HG03025 (cell line): ENCODE measurements around the gene FKBP6.
"Not testable (repeated sequence)": the region's sequence is repeated elsewhere in the genome, so short reads cannot be mapped to it uniquely, and the experiment has no call there.

ENCODE experiments used
- ATAC-seq: cut with Tn5 transposase; IDR thresholded peaks from one replicate; pipeline ENCODE4 v1.9.1; 2021; ENCODE audit warnings: mild to moderate bottlenecking, moderate library complexity; ENCODE audit not compliant: unreplicated experiment, low FRiP score

Gene FKBP6

DNA sequence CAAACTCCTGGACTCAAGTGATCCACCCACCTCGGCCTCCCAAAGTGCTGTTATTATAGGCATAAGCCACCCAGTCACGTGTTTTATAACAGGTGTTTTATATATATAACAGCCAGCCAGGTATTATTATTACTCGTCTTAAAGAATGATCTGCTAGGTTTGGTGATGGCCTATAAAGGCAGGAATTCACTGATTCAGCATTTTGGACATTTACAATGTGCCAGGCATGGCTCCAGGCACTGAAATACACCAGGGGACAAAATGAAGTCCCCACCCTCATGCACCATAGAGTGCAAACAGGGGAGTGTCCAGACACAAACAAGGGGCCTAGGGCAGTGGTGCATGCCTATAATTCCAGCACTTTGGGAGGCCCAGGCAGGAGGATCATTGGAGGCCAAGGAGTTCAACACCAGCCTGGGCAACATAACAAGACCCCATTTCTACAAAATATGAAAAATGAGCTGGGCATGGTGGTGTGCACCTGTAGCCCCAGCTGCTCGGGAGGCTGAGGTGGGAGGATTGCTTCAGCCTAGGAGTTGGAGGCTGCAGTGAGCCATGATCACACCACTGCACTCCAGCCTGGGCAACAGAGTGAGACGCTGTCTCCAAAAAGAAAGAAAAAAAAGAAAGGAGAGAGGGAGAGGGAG, 4.4 kb upstream of the FKBP6 start:
- not testable (repeated sequence) for ATAC-seq

DNA sequence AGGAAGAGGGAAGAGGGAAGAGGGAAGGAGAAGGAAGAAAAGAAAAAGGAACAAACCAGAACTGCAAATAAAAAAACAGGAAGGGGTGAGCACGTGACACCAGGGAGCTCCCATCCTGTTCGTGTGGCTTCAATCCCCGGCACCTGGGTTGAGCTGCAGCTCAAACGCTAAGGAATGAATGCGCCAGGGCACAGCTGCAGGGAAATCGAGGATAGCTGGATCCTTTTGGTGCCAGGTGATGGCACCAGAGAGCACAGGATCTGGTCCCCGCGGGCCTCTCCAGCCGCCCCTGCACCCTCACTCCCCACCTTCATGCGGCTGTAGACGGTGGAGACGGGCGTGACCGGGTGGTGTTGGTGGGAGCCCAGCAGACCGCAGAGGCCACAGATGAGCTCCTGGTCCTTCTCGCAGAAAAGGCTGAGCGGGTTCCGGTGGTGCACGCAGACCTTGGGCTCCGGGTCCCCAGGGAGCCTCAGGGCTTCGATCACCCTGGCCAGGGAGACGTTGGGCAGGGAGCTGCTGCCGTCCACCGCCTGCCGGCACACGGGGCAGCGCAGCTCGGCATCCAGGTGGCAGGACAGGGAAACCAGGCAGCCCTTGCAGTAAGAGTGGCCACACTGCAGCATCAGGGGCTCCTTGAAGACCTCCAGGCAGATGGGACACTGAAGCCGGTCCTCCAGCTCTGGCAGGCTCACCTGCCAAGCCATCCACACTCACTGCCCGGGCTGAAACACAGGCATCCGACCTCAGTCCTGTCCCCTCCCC, 3.7 kb upstream of the FKBP6 start:
- not testable (repeated sequence) for ATAC-seq

DNA sequence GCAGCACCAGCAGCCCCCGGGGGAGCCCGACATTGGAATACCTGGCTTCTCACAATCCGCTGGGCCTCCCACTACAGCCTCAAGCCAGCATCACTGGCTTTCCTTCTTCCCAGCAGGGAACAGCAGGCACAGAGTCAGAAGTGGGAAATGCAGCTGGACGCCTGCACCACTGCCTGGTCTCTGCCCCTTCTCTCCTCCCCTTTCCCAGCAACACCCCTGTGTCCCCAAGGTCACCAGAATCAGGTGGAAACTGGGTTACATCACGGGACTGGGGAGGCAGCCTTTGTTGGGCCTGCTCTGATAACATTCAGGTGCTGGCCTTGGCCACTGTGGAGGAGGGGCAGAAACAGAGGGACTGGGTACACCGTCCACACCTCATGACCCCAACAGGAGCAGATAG, 2.5 kb upstream of the FKBP6 start:
- ATAC-seq = not testable (repeated sequence)

DNA sequence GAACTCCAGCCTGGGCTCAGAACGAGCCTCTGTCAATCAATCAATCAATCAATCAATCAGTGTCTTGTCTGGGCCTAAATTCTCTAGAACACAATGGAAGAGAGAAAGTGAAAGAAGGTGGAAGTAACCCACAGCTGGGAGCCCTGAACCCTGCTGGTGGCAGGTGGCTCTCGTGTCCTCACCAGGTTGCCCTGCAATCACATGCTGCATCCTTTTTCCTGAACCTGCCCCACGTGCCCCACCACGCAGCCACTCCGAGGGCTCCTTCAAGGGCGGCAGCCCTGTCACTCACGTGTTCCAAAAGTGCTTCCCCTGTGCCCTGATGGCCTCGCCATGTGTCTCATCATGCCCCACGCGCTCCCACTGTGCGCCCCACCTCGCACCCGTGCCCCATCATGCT, 512 bp upstream of the FKBP6 start:
- not testable (repeated sequence) for ATAC-seq

DNA sequence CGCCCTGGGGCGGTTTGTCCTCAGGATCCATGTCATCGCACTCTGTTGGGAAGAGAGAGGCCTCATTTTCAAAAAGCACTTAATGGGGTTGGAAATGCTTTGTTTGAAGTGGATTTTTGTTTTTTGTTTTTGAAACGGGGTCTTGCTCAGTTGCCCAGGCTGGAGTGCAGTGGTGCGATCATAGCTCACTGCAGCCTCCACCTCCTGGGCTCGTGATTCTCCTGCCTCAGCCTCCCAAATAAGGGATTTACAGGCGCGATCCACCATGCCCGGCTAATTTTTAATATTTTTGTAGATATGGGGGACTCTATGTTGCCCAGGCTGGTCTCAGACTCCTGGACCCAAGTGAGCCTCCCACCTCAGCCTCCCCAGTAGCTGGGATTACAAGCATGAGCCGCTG, 735 bp downstream of the FKBP6 start:
- no peak for ATAC-seq

DNA sequence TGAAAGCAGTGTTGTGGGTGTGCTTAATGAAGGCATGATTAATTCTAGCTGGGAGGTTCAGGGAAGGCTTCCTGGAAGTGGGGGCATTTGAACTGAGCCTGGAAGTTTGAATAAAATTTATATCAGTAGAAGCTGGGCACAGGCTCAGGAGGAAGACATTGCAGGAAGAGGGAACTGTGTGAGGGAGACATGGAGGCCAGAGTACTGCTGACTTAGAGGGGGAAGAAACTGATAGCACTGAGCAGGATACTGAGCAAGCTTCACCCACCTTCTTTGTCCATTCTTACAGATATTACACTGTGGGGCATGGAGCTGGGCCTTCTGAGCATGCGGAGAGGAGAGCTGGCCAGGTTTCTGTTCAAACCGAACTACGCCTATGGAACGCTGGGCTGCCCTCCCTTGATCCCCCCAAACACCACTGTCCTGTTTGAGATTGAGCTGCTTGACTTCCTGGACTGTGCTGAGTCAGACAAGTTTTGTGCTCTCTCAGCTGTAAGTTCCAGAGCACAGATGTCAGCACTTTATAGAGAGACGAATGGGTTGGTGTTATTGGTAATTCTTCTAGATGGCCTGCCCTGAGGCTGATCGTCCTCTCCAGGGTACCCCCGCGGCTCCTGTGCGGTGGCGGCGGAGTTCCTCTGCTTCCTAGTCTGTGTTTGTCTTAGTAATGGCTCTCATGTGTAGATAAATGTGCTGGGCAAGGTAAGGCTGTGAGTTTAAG, 2.1 kb downstream of the FKBP6 start:
- ATAC-seq = no peak

DNA sequence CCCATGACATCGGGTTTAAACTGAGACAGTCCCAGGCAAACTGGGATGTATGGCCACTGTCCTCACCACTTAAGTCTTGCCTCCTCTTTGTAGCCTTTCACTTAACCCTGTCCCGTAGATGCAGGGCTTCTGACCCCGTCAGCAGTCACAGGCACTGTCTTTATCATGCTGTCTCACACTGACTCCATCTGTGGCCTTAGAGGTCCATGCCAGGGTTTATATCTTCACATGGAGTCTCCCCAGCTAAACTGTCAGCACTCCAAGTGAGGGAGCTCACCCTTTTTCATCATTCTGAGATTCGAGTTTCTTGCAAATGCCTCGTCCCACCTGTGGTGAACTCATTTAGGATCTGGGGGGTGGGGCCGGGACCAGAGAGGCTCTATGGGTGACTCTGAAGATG, 2.8 kb downstream of the FKBP6 start:
- no peak for ATAC-seq

DNA sequence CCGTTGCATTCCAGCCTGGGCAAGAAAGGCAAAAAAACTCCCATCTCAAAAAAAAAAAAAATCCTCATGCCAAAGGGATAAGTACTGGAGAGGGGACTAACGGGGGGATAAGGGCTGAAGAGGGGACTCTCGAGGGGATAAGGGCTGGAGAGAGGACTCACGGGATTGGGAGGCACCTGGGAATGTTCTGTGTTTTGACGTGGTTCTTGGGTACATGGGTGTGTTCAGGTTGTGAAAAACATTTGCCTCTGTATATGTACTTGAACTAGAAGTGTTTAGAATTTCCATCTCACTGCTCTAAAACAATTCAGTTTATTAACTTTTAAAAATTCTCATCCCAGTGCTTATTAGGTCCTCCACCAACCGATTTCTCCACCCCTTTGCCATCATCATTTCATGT, 4.5 kb downstream of the FKBP6 start:
- no peak for ATAC-seq

DNA sequence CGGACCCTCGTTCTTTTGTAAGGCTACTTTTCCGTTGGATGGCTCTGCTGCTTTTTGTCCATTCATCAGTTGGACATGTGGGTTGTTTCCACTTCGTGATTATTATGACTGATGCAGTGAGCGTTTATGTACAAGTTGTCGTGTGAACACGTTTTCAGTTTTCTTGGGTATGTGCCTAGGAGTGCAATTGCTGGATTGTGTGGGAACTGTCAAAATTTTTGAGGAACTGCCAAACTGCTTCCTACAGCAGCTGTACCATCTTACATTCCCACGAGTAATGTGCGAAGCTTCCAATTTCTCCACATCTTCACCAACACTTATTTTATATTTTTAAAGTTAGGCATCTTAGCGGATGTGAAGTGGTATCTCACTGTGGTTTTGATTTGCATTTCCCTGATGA, 10.4 kb downstream of the FKBP6 start:
- no peak for ATAC-seq

DNA sequence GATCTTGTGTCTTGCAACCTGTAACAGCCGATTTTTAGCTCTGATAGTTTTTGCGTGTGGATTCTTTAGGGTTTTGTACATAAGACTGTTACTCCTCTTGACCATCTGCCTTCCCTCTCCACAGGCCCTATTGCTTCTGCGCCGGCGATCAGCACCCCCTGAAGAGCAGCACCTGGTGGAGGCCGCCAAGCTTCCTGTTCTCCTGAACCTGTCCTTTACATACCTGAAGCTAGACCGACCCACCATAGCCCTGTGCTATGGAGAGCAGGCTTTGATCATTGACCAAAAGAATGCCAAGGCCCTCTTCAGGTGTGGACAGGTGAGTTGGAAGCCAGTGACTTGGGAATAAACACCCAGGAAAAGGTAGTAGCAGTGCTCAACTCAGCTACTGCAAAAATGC, 12.6 kb downstream of the FKBP6 start:
- no peak for ATAC-seq

DNA sequence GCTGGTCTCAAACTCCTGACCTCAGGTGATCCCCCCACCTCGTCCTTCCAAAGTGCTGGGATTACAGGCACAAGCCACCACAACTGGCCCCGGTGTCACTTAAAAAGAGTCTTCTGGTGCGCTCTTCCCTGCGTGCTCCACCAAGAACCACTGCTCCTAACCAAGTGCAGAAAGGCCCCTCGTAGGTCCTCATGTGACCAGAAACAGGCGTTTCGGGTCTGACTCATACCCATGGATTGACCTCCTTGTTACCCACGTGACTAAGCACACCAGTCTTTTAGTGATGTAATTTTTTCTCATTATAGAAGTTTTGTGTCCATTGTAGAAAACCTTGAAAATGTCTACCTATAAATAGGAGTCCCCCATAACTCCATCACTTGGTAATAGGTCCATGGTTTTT, 13.9 kb downstream of the FKBP6 start:
- no peak for ATAC-seq

DNA sequence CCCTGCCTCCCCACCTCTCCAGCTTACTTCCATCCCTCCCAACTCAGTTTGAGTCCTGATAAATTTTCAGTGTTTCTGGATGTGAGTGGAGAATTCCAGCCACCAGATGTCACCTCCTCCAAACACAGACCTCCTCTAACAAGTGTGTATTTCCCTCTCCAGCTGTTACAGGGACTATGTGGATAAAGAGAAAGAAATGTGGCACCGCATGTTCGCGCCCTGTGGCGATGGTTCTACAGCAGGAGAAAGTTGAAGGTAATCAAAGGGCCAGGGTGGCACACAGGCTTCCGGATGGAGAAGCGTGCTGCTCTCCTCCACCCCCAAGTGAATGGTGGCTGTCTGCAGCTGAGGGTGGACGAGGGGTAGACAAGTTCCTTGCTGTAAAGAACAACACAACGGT, 14.7 kb downstream of the FKBP6 start:
- ATAC-seq = no peak

DNA sequence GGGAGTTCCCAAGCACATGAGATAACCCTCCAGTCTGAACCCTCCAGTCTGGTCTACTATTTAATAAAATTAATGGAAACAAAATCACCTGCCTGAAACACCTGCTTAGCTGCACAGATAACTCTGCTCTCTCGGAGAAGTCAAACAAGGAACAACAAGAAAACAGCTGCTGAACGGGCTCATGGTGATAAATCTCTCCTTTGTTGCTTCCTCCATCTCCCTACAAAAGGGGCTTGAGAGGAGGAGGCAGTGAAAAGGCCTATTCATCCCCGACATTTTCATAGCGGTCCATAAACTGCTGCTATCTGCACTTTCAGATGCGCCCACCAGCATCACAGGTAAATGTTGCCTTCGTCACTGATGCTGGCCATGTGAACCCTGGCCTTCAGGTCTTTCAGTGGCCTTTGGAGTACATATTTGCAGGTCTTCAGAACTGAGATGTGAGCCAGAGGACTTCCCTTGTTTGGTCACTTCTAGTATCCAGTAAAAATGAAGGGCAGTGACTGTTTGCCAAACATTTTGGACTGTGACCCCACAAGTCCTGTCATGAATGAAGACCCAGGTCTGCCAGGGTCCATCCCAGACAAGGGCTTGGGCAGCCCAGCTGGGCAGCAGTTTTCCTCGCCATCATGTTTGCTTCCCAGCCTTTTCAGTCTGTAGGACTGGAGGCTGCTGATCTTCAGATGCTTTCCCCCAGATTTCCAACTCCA, 15.9 kb downstream of the FKBP6 start:
- ATAC-seq = no peak

DNA sequence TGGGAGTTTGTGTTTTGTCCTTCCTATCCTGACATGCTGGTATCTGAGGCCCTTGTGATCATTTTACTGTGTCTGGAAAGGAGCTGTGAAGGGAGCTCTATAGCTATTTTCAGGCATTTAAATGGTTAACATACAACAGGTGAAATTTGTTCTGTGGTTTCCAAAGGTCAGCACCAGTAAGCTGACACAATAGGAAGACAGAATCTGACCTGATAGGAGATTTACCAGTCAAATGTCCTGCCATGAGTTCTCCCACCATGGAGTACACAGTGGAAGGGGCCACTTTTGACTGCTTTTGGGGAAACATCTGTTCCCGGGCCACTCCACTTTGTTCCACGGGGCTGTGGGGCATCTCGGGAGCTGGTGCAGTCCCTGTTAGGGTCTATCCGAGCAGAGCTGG, 17.6 kb downstream of the FKBP6 start:
- no peak for ATAC-seq

DNA sequence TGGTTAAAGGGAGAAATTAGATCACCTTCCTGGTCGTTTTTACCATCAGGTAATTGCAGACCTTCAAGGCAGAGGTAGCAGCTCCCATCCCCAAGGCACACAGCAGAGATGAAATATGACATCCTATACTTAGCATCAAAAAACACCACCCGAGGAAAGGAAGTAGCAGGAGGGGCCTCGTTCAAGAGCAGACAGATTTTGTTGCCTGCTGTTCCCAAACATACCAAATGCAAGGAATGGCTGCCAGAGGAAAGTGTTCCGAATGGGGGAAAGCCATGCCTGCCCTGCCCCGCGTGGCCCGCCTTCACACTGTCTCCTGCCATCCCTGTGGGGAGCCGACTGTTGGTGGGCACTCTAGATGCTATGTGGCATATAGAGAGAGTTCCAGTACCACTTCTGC, 18.0 kb downstream of the FKBP6 start:
- ATAC-seq = no peak

DNA sequence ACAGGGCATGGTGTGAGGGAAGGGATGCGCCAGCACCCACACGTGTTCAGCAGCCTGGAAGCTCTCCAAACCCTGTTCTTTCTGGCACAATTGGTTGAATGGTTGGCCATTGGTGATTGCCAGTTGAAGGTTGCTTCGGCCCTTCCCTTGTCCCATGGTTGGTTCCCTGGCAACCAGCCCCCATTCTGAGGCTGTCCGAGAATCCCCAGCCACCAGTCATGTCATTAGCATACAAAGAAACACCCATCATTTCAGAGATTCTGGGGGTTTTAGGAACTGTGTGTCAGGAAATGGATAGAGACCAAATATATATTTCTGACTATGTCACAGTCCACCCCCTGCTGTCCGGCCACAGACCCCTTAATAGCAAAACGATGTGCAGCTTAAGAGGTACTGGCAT, 21.8 kb downstream of the FKBP6 start:
- ATAC-seq = no peak

DNA sequence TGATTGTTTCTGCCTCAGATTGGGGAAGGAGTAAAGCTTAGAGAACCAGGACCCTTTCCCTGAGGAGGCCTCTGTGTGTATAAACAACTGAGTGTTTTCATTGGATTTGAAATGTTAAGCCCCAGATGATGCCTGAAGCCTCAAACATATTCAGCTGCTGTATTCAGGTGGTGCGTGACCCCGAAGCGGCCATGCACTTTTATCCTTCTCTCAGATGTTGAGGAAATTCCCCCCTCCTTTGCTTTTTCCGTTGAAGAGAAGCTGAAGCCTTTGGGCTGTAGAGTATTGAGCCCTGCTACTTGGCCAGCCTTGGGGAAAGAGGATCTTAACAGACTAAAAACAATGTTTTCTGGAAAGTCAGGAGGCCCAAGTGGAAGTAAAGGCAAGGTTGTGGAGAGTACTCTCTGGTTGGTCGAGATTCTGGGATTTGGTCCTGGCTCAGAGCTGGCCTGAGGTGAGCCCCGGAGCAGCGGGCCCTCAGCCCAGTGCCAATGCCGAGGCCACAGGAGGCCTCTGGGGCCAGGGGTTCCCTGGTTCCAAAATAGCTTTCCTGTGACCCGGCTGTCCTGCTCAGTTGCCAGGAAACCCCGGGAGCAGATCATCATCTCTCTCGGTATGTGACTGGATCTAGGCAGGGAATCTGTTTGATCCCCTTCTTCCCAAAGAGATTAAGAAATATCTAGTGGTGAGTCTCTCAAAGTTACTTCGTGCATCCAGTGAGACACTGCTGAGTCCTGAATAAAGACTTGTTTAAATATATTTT, 22.5 kb downstream of the FKBP6 start:
- no peak for ATAC-seq

DNA sequence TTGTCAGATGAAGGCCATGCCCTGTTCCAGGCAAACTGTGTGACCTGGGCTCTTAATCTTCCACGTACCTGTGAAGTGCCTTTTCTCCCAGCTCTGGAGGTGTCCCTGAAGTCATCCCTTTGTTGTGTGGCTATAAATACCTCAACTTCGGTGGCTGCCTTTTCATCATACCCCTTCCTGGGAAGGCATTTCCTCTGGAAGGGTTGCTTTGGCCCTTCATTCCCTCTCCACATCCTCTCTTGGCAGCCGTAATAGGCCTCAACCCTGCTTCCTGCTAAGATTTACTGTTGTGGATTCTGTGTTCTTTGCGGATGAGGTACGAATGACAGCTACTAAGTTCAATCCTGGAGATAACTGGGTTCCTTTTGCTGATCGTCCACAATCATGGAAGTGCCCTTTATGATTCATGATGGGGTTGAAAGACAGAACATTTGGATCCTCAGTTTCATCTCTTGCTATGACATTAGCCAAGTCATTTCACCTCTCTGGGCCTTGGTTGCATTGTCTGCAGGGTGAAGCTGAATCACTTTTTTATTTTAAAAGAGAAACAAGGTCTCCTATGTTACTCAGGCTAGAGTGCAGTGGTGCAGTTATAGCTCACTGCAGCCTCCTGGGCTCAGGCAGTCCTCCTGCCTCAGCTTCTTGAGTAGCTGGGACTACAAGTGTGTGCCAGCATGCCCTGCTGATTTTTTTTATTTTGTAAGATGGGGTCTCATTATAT, 23.6 kb downstream of the FKBP6 start:
- ATAC-seq = no peak

DNA sequence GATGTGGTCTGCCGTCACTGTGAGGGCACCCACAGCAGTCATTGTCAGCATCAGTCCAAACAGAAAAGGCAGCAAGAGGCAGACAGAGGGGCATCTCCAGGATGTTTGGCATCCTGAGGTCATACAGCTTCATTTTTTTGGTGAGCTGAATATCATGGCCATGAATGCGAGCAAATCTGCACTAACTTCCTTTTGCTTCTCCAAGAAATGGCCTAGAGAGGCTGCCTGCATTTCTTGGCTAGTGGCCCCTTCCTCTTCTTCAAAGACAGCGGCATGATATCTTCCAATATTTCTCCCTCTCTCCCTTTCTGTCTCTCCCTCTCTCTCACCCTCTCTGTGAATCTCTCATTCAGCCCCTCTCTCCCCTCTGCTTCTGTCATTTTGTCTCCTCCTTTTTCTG, 24.8 kb downstream of the FKBP6 start:
- no peak for ATAC-seq

DNA sequence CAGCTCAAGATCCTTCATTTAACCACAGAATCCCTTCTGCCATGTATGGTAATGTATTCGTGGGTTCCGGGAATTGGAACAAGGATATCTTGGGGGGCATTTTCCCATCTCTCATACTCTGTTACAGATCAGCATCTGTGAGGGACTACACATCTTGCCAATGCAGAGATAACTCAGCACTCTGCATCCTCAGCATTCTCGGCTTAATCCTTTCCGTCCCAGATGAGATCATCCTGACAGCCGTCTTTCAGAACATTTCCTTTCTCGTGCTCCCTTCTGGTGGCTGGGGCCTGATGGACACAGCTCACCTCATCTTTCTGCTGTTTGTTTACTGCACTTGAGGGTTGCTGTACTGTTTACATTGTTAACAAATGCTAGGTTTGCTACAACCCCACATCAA, 25.3 kb downstream of the FKBP6 start:
- no peak for ATAC-seq
